Measurements from ENCODE around the gene CCNY.
"Not testable (repeated sequence)": the region's sequence is repeated elsewhere in the genome, so short reads cannot be mapped to it uniquely, and the experiment has no call there.

Gene CCNY

DNA sequence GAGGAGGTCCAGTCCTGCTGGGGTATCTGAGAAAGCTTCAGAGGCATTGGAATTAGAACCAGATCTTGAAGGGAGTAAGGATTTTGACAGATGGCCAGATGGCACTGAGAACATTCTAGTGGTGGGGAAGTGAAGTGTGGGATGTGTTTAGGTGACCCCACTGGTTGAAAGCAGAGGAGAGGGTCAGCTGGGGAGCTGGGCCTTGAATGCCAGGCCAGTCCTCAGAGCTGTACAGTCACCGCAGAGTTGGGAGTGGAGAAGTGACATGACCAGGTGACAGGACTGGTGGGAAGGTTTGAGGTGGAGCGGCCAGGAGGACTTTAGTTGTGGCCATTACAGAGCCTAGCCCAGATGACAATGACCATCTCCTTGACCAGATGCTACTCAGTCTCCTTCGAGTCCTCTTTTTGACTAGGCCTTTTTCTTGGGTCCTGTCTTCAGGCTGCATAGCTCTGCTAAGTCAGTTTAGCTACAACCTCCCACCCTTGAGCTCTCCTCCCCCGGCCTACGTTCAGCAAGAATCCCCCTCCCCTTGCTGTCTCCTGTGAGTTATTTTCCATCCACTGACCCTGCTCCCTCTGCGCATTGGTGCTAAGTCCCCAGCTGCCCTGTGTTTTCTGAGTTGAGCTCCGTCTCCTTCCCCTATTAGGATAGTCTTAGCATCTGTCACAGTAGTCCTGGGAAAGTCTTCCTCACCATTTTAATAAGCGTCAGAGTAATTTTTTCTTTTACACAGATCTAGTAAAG, 56.3 kb downstream of the CCNY start:
- DNase-seq, result no peak
- in situ Hi-C loops (cut with HindIII; ENCODE audit: low pct_ligation_motif_present, low pct_unique_long_range_greater_than_20kb, low sequenced_read_pairs), result no loop called here

DNA sequence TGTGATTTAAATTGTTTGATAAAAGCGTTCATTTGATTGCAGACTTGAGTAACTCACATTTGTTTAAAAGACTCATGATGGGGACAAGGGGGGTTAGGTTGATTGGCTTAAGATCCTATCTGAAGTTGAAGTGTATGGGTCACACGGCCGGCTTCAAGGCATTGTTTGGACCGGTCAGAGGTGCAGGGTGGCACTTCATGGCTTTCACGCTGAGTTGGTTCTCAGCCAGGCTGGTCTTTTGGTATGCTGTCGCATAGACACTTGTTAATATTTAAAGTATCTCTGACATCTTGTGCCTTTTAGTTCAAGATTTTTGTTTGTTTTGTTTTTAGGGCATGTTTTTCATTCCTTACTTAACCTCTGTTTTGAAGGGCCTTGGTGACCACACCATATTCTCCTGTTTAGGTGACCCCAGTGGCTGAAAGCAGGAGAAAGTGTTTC, 58.1 kb downstream of the CCNY start:
- in situ Hi-C loops (cut with HindIII; ENCODE audit: low pct_ligation_motif_present, low pct_unique_long_range_greater_than_20kb, low sequenced_read_pairs), result no loop called here
- DNase-seq, result no peak

DNA sequence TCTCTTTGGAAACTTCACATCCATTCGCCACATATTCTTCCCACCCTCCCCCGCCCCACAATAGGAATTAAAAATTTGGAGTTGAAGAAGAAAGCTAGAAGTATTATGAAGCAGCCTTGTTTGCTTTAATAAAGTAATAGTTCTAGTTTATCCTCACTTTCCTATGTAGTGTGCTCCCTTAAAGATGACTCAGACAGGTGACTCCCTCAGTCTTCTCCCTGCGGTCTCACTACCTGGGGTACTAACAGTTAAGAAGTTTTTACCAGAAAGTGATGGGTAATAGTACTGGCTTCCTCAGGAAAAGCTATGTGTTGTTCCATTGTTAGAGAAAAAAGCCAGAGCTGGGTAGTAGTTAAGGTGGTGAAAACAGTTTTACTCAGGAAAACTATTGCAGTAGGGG, 58.6 kb downstream of the CCNY start:
- in situ Hi-C loops (cut with HindIII; ENCODE audit: low pct_ligation_motif_present, low pct_unique_long_range_greater_than_20kb, low sequenced_read_pairs), result no loop called here
- no peak for DNase-seq

DNA sequence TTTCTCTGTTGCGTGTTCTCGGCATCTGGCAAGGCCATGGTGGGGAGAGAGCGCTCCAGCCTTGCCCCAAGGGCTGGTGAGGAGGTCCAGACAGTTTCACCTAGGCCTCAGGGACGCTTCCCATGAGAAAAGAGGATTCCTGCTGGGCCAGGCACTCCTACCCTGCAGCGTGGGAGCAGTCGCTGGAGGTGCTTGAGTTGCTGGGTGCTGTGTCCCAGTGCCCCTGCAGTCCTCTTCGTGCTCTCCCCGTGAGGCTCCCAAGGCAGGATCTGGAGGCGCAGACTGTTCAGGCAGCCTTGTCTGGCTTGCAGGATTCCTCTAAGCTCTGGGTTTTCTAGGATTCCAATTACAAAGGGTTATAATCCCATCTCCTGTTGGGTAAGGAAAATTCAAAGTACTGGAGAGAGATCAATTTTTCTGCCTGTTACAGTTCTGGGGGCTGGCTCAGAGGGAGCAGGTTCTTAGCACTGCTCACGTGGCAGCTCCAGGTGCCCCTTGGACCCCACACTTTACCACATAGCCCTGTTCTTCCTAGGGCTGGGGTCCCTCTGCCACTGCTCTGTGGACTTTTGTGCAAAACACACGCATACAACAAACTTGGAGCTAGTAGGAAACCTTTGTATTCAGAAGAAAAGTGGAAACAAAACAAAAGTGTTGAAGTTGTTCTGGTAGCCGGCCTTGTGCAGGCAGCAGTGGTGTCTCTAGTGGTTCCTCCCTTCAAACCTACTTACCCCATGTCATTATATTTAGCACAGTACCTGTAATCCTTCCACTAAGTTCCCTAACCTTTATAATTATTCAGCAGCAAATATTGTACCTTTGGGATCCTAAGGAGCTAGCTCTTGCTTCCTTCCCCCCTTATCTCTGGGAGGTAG, 60.5 kb downstream of the CCNY start:
- DNase-seq, result no peak
- in situ Hi-C loops (cut with HindIII; ENCODE audit: low pct_ligation_motif_present, low pct_unique_long_range_greater_than_20kb, low sequenced_read_pairs), result no loop called here

DNA sequence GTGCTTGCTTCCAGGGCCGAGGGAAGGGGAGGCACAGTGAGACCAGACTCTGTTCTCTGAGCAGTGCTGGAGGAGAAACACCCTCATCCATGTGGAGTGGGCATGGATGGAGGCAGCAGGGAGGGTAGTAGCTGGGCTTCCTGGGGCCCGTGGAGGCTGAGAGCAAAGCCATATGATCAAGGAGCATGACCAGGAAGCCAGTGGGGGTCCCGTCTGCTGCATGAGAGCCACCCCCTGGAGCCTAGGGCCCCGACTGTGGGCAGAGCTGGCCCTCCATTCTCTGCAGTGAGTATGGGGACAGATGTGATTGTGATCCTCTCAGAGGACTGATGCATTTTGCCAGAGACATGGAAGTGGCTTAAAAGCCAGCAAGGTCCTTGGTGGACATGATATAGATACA, 61.6 kb downstream of the CCNY start:
- in situ Hi-C loops (cut with HindIII; ENCODE audit: low pct_ligation_motif_present, low pct_unique_long_range_greater_than_20kb, low sequenced_read_pairs), result no loop called here
- DNase-seq, result no peak

DNA sequence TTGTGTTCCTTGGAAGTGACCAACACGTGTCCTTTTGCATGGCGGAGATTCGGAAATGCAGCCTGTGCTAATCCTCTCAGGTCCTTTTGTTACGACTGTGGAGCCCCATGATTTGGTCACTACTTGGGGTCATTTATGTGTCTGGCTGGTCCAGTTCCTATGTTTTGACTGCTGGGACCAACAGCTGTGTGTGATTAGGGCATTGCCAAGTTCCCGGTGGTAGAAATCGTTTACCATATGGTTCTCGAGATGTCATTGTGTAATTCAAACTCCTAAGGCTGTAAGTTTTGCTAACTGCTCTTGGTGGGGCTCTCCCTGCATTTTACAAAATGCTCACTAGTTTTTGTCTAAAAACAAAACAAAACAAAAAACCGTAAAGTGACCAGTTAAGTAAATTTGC, 62.0 kb downstream of the CCNY start:
- DNase-seq, result no peak
- in situ Hi-C loops (cut with HindIII; ENCODE audit: low pct_ligation_motif_present, low pct_unique_long_range_greater_than_20kb, low sequenced_read_pairs), result no loop called here

DNA sequence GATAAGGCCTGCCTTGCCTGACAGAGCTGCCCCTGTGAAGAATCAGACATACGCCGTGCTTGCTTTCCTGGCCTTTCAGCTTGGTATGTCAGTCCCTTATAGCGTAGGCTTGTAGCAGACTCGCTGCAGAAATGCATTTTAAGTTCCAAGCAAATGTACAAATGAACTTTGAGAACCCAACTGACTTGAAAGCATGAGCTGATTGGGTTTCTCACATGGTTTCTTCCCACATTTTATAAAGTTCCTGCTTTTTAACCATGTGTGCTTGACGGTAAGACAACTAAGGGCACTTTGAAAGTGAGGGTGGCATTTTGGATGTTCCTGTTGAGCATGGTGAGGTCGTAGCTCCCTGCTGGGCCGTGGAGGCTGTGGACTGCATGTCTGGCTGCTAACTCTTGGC, 62.6 kb downstream of the CCNY start:
- DNase-seq, result no peak
- in situ Hi-C loops (cut with HindIII; ENCODE audit: low pct_ligation_motif_present, low pct_unique_long_range_greater_than_20kb, low sequenced_read_pairs), result no loop called here

DNA sequence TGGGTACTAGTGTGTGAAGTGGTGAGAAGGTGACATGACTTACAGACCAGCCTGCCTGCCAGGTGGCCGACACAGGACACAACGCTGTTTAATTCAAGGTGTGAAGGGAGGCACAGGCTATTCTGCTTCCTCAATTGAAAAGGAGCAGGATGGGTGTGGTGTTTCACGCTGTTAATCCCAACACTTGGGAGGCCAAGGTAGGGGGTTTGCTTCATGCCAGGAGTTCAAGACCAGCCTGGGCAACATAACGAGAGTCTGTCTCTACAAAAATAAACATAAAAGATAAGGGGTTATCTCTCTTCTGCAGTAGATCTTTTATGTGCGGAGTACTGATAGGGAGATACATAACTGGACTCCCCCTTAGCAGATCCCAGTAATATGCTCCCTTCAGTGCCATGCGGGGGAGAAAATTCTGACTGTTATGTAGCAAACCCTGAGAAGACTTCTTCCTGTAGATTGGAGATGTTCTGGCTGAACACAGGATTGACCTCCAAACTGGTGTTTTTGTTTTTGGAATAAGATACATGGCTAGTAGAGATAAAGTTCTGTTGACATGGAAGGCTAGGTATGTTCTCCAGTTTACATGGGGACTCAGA, 63.2 kb downstream of the CCNY start:
- DNase-seq, result no peak
- in situ Hi-C loops (cut with HindIII; ENCODE audit: low pct_ligation_motif_present, low pct_unique_long_range_greater_than_20kb, low sequenced_read_pairs), result no loop called here

DNA sequence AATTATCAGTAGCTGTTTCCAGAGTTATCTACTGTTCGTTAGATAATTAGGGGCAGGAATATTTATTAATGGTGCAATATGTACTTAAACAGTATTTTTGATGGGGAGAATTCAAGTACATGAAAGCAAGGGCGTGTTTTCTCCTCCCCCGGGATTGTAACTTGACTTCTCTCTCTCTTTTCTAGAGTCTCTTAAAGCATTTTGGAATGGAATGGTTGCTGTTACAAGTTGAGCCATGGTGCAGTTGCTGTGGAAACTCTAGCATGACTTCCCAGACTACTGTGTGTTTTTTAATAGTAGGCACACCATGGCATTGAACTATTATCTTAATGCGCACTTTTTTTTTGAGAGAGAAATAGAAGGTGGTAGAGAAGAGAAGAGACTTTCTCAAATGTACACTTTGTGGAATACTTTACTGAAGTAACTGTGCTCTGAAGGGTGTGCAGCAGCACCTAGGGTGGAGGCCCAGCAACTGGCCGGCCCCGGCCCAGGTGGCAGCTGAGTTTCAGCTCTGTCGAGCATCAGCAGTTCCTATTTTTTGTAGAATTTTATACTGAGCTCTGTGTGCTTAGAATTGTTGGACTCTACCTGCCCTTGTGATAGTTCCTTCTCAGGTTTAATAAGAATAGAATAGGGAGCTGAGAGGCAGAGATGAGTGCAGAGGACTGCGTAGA, 64.4 kb downstream of the CCNY start:
- in situ Hi-C loops (cut with HindIII; ENCODE audit: low pct_ligation_motif_present, low pct_unique_long_range_greater_than_20kb, low sequenced_read_pairs), result no loop called here
- no peak for DNase-seq

DNA sequence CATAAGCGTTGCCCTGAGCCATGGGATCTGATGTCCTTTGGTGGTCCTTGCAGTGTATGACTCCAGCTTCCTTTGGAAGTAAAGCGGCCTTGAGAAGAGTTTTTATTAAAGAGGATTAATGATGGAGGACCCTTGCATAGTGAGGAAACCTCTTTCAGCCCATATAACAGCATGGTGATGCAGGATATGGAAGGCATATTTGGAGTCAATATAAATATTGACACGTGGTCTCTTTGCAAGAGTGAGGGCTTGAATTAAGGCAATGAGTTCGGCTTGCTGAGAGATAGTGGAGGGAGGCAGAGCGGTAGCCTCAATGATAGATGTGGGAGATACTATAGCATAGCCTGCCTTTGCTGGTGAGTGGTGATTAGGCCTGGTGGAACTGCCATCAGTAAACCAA, 67.2 kb downstream of the CCNY start:
- DNase-seq; in situ Hi-C loops (cut with HindIII; ENCODE audit: low pct_ligation_motif_present, low pct_unique_long_range_greater_than_20kb, low sequenced_read_pairs): not testable (repeated sequence)

DNA sequence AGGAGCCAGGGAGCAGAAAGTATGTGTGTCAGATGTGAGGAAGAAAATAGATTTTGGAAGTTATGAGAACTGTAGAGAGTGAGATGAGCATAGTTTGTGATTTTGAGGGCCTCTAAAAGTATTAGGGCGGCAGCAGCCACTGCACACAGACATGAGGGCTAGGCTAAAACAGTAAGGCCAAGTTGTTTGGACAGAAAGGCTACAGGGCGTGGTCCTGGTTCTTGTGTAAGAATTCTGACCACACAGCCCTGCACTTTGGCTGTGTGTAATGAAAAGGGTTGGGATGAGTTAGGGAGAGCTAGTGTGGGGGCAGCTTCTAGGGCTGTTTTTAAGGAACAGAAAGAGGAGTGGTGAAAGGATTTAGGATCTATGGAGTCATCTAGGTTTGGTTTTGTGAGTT, 67.8 kb downstream of the CCNY start:
- DNase-seq; in situ Hi-C loops (cut with HindIII; ENCODE audit: low pct_ligation_motif_present, low pct_unique_long_range_greater_than_20kb, low sequenced_read_pairs): not testable (repeated sequence)

DNA sequence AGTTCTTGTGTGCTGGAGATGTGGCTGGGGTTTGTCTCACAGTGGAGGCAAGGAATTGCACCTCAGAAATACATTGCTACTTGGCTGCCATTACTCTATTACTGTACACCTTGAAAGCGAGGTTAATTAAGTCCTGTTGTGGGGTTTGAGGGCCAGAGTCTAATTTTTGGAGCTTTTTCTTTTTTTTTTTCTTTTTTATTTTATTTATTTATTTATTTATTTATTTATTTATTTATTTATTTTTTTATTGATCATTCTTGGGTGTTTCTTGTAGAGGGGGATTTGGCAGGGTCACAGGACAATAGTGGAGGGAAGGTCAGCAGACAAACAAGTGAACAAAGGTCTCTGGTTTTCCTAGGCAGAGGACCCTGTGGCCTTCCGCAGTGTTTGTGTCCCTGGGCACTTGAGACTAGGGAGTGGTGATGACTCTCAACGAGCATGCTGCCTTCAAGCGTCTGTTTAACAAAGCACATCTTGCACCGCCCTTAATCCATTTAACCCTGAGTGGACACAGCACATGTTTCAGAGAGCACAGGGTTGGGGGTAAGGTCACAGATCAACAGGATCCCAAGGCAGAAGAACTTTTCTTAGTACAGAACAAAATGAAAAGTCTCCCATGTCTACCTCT, 69.8 kb downstream of the CCNY start:
- DNase-seq; in situ Hi-C loops (cut with HindIII; ENCODE audit: low pct_ligation_motif_present, low pct_unique_long_range_greater_than_20kb, low sequenced_read_pairs): not testable (repeated sequence)

DNA sequence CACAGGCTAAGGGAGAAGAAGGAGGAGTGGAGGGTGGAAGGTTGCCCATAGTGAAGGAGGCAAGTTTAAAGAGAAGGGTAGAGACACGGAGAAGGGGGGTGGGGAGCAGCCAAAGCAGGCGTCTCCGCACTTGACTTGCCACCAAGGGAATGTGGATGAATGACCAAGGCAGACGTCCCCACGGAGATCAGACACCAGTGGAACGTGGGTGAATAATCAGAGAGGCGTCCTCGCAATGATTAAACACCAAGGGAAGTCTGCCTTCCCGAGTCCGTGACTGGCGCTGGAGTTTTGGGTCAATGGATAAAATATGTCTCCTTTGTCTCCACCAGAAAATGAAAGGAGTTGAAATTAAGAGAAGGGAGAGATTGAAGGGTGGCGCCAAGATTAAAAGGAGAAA, 71.4 kb downstream of the CCNY start:
- in situ Hi-C loops (cut with HindIII; ENCODE audit: low pct_ligation_motif_present, low pct_unique_long_range_greater_than_20kb, low sequenced_read_pairs); DNase-seq: not testable (repeated sequence)

DNA sequence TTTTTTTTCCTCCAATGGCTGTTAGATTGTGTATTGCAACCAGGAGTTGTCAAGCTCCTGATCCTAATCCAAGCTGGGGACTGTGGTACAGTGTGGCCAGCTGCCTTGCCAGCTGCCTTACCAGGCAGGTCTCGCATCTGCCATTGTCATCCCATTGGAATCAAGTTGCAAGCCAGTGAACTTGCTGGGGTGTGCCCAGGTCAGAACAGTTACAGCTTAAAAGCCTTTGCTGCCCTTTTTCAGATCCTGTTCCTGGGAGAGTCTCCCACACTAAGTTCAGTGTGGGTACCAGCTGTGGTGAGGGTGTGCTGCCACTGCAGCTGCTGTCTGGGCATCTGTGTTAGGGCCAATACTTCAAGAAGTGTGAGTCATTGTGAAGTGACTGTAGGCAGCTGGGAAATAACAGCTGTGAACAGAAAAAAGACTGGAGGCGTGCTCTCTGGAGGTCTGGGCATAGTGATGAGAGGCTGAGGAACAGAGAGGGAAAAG, 72.8 kb downstream of the CCNY start:
- in situ Hi-C loops (cut with HindIII; ENCODE audit: low pct_ligation_motif_present, low pct_unique_long_range_greater_than_20kb, low sequenced_read_pairs), result no loop called here
- peak; percentile 45 for DNase-seq

DNA sequence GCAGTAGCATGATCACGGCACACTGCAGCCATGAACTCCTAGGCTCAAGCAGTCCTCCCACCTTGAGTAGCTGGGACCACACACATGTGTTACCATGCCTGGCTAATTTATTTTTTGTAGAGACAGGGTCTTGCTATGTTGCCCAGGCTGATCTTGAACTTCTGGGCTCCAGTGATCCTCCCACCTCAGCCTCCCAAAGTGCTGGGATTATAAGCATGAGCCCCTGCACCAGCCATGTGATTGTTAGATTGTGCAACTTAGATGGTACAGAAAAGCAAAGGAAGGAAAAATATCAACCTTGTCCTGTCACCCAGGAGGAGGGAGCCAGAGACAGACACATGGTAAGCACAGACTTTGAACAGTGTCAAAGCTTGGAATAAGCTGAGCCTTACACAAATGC, 73.5 kb downstream of the CCNY start:
- DNase-seq, result no peak
- in situ Hi-C loops (cut with HindIII; ENCODE audit: low pct_ligation_motif_present, low pct_unique_long_range_greater_than_20kb, low sequenced_read_pairs), result no loop called here

DNA sequence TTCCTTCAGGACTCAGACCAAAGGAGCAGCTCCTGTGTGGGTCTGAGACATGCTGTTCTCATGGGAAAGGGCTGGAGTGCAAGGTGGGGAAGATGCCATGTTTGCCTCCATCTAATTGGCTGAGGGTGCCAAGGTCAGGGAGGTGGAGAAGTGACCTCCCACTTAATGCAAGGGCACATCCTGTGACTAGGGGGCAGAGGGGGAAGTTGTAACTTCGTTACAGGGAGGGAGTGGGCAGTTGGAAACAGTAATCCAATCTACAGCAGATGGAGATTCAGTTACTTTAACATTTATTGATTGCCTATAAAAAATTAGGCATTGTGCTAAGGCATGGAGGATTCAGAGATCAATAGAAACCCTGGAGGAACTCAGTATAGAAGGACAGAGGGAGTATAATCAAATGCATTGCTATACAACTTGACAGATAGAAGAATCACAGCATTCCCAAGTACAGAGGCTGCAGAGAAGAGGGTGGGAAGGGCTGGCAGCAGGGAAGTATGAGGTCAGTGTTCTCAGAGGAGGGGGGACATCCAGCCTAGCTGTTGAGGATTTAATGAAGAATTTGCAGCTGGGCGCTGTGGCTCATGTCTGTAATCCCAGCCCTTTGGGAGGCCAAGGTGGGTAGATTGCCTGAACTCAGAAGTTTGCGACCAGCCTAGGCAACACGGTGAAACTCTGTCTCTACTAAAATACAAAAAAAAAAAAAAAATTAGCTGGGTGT, 75.9 kb downstream of the CCNY start:
- in situ Hi-C loops (cut with HindIII; ENCODE audit: low pct_ligation_motif_present, low pct_unique_long_range_greater_than_20kb, low sequenced_read_pairs), result no loop called here

DNA sequence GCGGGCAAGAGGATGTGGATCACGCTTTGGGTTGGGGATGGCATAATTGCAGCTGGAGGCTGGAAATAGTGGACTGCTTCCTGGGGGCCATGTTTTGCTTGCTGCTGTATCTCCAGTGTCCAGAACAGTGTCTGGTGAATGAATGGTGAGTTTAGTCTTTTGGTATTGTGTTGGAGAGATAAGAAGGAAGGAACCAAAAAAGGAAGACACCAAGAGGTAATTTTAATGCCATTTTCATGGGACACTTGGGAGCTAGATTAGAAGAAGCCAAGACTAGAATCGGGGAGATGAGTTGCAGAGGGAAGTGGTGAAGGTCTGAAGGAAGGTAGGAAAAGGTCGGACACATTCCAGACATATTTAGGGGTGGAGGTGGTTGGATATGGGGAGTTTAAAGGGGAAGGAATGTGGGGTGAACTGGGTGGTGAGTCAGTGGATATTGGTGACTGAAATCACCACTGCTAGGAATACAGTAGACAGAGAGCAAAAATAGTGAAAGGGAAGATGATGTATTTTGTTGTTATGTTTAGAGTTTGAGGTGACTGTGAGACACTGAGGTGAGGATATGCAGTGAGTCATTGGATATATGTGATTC, 76.7 kb downstream of the CCNY start:
- DNase-seq, result peak; percentile 53

More for the DNA sequence above, 75.9 kb downstream of the CCNY start:
- DNase-seq, result no peak

More for the DNA sequence above, 76.7 kb downstream of the CCNY start:
- in situ Hi-C loops (cut with HindIII; ENCODE audit: low pct_ligation_motif_present, low pct_unique_long_range_greater_than_20kb, low sequenced_read_pairs), result no loop called here
